HG02571 (cell line): ENCODE data around the gene NAALADL2.

Experiments
- ATAC-seq: cut with Tn5 transposase; IDR thresholded peaks from one replicate; pipeline ENCODE4 v1.9.1; 2021; ENCODE audit warnings: mild to moderate bottlenecking, moderate library complexity; ENCODE audit not compliant: unreplicated experiment

NAALADL2 gene

DNA sequence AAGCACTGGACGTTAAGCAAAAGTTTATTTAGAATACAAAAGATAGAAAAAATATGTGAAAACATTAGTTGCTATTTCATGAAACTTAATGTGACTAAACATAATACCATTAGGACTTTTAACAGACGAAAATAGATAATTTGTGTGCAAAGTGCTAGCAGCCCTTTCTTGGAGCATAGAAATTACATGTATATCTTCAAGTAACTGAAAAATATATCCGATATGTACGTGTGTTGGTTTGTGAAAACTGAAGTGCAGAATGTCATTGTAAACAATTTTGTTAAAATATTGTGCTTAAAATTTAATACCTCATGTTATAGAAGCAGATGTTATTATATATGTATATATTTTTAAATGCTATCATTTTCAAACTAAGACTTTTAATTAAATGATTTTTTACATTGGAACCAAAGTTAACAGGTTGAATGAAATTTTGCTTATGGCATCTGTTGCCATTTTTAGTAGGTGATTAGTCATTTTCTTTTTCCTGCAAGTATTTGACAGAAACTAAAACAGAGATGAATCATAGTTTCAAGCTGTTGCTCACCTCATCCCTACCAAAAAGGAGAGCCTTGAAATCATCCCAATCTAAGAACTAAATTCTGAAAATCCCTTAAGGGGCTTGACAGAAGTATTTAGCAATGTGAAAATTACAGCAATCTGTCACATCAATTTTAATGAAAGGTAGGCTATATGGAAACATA lies 334.8 kb downstream of the NAALADL2 start:
- no peak for ATAC-seq

DNA sequence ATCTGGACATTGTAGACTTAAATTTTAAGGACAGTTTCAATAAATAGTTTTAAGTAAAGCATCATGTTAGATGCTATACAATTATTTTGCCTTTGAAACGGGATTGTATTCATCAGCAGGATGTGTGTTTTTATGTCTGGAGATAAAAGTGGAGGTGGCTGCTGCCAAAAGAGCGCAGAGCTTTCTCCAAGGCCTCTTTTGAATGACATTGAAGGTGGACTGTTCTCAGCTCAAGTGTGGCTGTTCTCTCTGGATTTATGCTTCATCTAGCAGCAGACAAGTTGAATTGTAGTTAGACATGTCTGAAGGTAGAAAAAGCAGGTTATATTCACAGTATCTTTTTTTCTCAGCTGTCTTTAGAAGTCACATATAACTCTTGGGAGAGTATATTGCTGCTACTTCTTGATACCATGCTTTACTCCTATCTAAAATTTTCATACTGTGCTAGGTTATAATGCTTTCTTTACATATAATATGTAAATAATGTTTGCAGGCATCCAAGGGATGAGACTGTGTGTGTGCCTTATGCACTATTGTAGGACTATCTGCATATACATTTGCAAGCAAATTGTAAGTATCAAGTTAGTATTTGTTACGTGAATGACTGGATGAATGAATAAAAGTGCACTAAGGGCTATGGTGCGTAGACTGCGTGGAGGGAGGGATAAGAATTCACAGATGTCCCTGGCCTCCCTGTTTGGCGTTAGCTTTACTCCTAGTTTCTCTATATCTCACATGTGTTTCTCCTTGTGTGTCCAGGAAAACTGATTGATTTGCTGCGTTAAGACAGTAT lies 340.1 kb downstream of the NAALADL2 start:
- no peak for ATAC-seq

GRCh38 chr3:175199961-175200360 lies 340.8 kb downstream of the NAALADL2 start:
- ATAC-seq, result no peak

DNA sequence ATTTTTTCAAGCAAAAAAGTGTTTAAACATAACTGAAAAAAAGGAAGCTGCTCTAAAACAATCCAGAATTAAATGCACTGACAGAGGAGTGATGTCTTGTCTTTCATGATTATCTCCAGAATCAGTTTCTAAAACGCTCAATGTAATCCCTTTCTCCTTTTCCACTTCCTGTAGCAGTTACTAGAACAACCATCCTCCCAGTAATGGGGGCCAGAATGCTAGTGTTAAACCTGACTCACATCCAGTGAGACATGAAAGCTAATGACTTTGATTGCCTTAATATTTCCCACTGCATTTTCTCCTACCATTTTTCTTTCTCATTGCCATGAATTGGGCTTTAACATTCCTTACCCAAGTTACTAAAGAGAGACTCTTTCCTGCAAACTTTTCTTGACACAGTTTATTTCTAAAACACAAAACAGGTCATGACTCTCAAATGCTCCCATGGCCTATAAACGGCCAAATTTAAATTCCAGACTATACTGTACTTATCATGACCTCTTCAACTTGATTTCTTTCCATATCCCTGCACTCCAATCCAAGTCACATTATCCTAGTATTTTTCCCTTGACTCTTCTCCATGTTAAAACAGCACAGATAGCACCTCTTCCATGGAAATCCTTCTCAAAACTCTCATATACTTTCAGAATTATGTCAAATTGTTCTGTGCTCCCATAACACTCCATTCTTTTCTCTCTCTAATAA lies 341.4 kb downstream of the NAALADL2 start:
- ATAC-seq, result no peak

DNA sequence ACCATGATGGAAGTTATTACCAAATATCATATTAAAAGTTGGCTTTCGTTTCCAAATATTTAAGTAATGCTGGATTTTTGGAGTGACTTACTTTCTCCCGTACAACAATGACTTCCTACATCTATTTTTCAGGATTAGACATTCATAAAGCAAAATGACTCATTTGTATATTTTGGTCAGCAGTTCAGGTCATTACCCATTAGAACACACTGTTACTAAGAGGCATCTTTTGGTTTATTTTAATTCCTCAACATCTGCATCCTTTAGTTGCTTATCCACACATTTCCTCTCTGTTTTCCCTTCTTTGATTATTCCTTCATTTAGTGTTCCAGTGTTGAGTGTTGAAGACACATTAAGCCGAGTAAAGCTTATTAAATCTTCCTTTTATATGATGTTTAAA lies 348.2 kb downstream of the NAALADL2 start:
- ATAC-seq, result no peak

- no peak for ATAC-seq
These were observed 349.2 kb downstream of the NAALADL2 start for GRCh38 chr3:175208326-175208725.

- ATAC-seq, result no peak
These were observed 352.3 kb downstream of the NAALADL2 start for GRCh38 chr3:175211466-175211865.

- no peak for ATAC-seq
These were observed 353.8 kb downstream of the NAALADL2 start for GRCh38 chr3:175212896-175213295.

- ATAC-seq, result no peak
These were observed 355.1 kb downstream of the NAALADL2 start for GRCh38 chr3:175214216-175214615.

- no peak for ATAC-seq
These were observed 356.7 kb downstream of the NAALADL2 start for GRCh38 chr3:175215833-175216232.

GRCh38 chr3:175222356-175222755 lies 363.2 kb downstream of the NAALADL2 start:
- ATAC-seq, result no peak

DNA sequence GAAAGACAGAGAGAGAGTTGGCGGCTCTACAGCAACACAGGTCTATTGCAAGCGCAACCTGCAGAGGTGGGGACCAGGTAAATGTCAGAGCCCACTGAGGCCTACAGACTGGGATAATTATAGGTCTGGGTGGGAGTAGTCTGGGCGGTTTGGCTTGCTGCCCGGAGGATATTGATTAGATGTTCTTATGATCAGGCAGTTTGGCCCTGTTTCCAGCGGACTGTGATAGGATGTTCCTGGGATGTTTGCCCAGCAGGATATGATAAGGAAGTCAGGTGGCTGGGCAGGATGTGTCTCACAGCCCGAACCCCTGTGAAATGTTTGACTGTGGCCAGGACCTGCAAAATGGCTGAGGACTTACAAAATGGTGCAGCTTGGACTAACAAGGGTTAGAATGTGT lies 364.9 kb downstream of the NAALADL2 start:
- ATAC-seq, result no peak

DNA sequence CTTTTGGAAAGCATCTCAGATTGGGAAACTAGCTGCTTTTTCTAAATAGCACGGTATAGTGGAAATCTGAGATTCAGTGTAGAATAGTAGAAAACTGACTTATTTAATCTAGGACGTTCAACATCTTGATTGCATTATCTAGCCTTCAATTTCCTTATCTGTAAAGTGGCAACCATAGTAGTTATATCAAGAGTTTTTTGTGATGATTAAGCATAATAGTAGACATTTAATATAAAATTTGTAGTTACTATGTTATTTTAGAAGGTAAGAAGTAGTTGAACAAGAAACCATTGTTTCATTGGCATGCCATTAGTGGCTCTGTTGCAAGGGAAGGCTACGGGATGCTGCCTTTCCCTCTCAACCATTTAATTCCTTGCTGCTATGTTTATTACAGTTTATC lies 367.3 kb downstream of the NAALADL2 start:
- ATAC-seq, result no peak

- ATAC-seq, result no peak
These were observed 368.0 kb downstream of the NAALADL2 start for GRCh38 chr3:175227126-175227525.

DNA sequence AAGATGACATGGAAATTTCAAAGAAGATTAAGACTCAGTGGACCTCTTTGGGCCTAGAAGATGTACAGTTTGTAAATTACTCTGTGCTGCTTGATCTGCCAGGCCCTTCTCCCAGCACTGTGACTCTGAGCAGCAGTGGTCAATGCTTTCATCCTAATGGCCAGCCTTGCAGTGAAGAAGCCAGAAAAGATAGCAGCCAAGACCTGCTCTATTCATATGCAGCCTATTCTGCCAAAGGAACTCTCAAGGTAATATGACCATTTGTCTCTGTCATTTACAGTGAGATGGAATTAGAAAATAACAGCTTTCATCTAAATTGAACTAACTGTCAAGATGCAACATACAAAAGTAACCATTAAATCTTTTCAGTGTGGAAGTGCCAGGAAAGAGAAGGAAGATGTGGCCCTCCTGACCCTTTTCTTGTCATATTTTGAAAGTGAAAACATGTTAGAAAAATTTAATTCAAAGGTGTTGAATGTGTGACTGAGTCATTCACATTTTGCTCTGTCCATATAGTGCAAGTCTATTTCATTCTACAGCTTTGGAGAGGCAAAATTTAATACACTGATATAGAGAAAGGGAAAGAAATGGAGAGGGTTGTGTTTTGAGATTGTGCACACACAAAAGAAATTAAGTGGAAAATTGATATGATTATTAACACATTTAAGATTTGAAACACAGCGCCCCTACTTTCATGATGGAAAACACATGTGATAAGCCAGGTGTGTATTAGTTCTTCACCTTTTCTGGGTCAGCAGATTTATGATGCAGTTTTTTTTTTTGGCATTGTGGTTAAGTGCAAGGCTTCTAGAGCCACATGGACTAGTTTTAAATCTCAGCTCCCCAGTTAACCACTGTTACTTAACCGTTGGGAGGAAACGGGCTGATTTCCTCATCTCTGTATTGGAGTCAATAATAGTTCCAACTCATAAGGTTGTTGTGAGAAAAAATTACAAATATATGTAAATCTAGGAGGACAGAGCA lies 375.1 kb downstream of the NAALADL2 start:
- ATAC-seq, result no peak

DNA sequence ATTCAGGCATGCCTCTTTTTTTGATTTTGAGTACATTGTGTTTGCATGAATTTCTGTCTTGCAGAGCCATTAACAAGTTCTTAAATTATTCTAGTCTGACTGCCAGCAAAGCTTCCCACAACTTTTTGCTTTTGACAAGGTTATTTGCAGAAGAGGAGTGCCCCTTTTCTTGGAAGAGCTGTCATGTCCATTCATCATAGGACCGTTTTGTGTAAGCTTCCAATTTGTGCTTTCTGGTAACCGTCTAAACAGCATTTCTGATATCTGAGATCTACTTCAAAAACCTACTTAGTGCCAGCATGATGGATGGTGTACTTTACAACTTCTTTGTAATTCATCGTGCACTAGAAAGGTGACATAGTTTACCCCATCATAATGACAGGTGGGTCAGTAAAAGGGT lies 379.7 kb downstream of the NAALADL2 start:
- no peak for ATAC-seq

DNA sequence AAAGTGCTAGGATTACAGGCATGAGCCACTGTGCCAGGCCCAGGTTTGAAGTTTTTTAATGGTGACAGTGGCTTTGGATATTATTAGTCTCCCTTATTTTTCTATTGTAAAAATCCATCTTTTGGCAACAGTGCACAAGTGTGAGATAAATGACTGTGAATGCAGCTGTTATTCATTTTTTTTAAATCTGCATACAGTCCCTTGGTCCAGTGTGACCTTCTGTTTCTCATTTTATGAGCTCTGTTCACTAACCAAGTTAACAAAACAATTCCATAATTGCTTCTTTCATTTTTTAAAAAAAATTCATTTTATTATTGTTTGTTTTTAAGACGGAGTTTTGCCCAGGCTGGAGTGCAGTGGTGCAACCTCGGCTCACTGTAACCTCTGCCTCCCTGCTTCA lies 381.8 kb downstream of the NAALADL2 start:
- no peak for ATAC-seq

DNA sequence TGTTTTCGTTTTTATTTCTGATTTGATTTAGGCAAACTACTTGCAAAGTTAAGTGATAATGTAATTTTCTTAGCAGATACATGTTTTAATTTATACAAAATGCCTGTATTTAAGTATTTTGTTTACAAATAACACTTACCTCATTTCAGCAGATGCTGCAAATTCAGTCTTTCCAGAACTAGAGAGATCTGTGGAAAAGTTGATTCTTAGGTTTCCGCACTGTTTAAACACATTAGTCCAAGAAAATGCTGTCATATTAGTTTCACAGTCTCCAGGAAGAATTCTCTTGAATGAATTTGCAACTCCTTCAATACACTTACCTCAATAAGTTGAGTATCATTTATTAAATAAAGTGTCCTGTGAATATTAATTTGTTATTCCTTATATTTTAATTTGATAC lies 383.1 kb downstream of the NAALADL2 start:
- ATAC-seq, result no peak

GRCh38 chr3:175246234-175246633 lies 387.1 kb downstream of the NAALADL2 start:
- no peak for ATAC-seq

GRCh38 chr3:175246766-175247165 lies 387.6 kb downstream of the NAALADL2 start:
- no peak for ATAC-seq

DNA sequence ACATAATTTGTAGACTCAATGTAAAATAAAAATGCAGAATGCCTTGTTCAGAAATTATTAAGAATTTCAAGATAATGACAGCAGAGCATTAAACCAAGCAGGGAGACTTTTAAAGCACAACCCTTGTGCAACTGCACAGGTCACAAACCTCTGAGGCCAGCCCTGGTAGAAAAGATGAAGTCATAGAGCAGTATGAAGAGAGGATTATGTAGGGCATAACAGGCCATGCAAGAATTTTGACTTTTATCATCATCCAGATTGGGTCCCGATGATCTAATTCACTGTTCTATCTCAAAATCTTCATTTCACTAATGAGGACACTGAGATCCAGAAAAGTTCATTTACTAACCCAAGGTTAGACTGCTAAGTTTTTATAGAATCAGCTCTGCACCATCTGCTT lies 388.5 kb downstream of the NAALADL2 start:
- ATAC-seq, result no peak
